ENCODE data around the gene PLD2.

The PLD2 gene

GRCh38 chr17:4806777-4807604 is at the start of gene PLD2:
PLD2 (plus strand) TSS chr17:4807152; CDS start chr17:4807773, 621 bp downstream.
- peak; percentile 88 for FAIRE-seq

GRCh38 chr17:4759776-4760236 is 47.1 kb upstream of the PLD2 start:
- no peak for DNase-seq (ENCODE audit: insufficient read length, low spot score)
- FAIRE-seq: no peak

More at GRCh38 chr17:4806777-4807604, at the start of gene PLD2:
- DNase-seq (ENCODE audit: insufficient read length, low spot score): peak; percentile 97

- no peak for FAIRE-seq
- no peak for DNase-seq (ENCODE audit: insufficient read length, low spot score)
These were observed 42.4 kb upstream of the PLD2 start for GRCh38 chr17:4764595-4764994.

- FAIRE-seq (no peak), DNase-seq (ENCODE audit: insufficient read length, low spot score) (no peak)
These were observed 40.8 kb upstream of the PLD2 start for GRCh38 chr17:4766201-4766600.

GRCh38 chr17:4766723-4767122 is 40.2 kb upstream of the PLD2 start:
- DNase-seq (ENCODE audit: insufficient read length, low spot score) (no peak), FAIRE-seq (no peak)

- no peak for FAIRE-seq
- DNase-seq (ENCODE audit: insufficient read length, low spot score): no peak
These were observed 38.7 kb upstream of the PLD2 start for GRCh38 chr17:4768298-4768697.

GRCh38 chr17:4769628-4770027 is 37.3 kb upstream of the PLD2 start:
- no peak for DNase-seq (ENCODE audit: insufficient read length, low spot score)
- no peak for FAIRE-seq

GRCh38 chr17:4771519-4772234 is 35.3 kb upstream of the PLD2 start, which contains the start of gene TM4SF5:
TM4SF5 (plus strand) TSS chr17:4771886; CDS start chr17:4771923, 37 bp downstream.
- no peak for DNase-seq (ENCODE audit: insufficient read length, low spot score)

GRCh38 chr17:4772235-4772613 is 34.7 kb upstream of the PLD2 start:
- DNase-seq (ENCODE audit: insufficient read length, low spot score) (no peak), FAIRE-seq (no peak)

More at GRCh38 chr17:4771519-4772234, 35.3 kb upstream of the PLD2 start, which contains the start of gene TM4SF5:
- peak; percentile 28 for FAIRE-seq

GRCh38 chr17:4777969-4778760 is 28.8 kb upstream of the PLD2 start:
- DNase-seq (ENCODE audit: insufficient read length, low spot score) (no peak), FAIRE-seq (no peak)

- no peak for DNase-seq (ENCODE audit: insufficient read length, low spot score)
- FAIRE-seq: no peak
These were observed 26.5 kb upstream of the PLD2 start for GRCh38 chr17:4780325-4780955.

GRCh38 chr17:4782652-4783051 is 24.3 kb upstream of the PLD2 start:
- no peak for FAIRE-seq
- no peak for DNase-seq (ENCODE audit: insufficient read length, low spot score)

GRCh38 chr17:4785311-4786105 is 21.4 kb upstream of the PLD2 start:
- DNase-seq (ENCODE audit: insufficient read length, low spot score) (no peak), FAIRE-seq (no peak)

GRCh38 chr17:4786106-4786511 is 20.8 kb upstream of the PLD2 start, which contains the start of gene VMO1:
VMO1 (minus strand) TSS chr17:4786364; CDS start chr17:4786352, 12 bp downstream.
- FAIRE-seq: no peak
- no peak for DNase-seq (ENCODE audit: insufficient read length, low spot score)

GRCh38 chr17:4786516-4786915 is 20.4 kb upstream of the PLD2 start:
- no peak for DNase-seq (ENCODE audit: insufficient read length, low spot score)
- FAIRE-seq: no peak

GRCh38 chr17:4788159-4788806 is 18.7 kb upstream of the PLD2 start:
- no peak for FAIRE-seq
- no peak for DNase-seq (ENCODE audit: insufficient read length, low spot score)

GRCh38 chr17:4788807-4789700 is 17.9 kb upstream of the PLD2 start, which contains the start of gene GLTPD2:
GLTPD2 (plus strand) TSS chr17:4788964; CDS start chr17:4789012, 48 bp downstream.
- DNase-seq (ENCODE audit: insufficient read length, low spot score) (no peak), FAIRE-seq (no peak)

GRCh38 chr17:4789701-4789950 is 17.3 kb upstream of the PLD2 start:
- no peak for FAIRE-seq

More at GRCh38 chr17:4789701-4789950, 17.3 kb upstream of the PLD2 start:
- peak; percentile 83 for DNase-seq (ENCODE audit: insufficient read length, low spot score)
